Panc1 (cell line): ENCODE results near the gene SRGAP3. TPM values are rescaled to one million over a fixed set of nuclear protein-coding genes. Genes with fewer than 3 reads are reported as not detected.

Experiments
- ATAC-seq: fragments of 200-7000 bp; cut with Tn5 transposase; 2 replicates; pipeline ENCODE4 v1.9.1; 2020; ENCODE audit warnings: mild to moderate bottlenecking, moderate library complexity
- BruUV-seq: library from RNA; stranded (reverse); fragments of 400-500 nt; replicated peaks from 2 replicates; lab custom pipeline; 2021; lab: Mats Ljungman, UMichigan
- CTCF ChIA-PET: fragments of 300-600 bp; sonication (Branson Sonifier 250); formaldehyde crosslinking; loops from one replicate; lab custom pipeline; 2022; ENCODE audit warnings: antibody characterized with exemption; lab: Charles Lee
- POLR2A ChIA-PET: fragments of 300-600 bp; sonication (Branson Sonifier 250); formaldehyde crosslinking; loops from one replicate; lab custom pipeline; 2022; ENCODE audit warnings: antibody characterized with exemption; lab: Charles Lee
- DNase-seq: peaks from one replicate; pipeline ENCODE4 v3.0.0-alpha.2; 2010; ENCODE audit warnings: low read depth, low spot score
- H3K27ac ChIP-seq: 2 replicates; pipeline ENCODE4 v1.5.1; 2011; ENCODE audit warnings: mild to moderate bottlenecking, low read length, inconsistent platforms
- H3K27me3 ChIP-seq: fragments of 200-500 bp; sonication (Bioruptor generic); 2 replicates; pipeline ENCODE4 v1.6.0; 2014; ENCODE audit warnings: low read length, inconsistent platforms; ENCODE audit not compliant: control insufficient read depth, insufficient read depth
- H3K36me3 ChIP-seq: fragments of 200-500 bp; sonication (Bioruptor generic); 2 replicates; pipeline ENCODE4 v1.5.1; 2014; ENCODE audit warnings: inconsistent platforms, mild to moderate bottlenecking, low read length, moderate library complexity; ENCODE audit not compliant: control insufficient read depth, insufficient read depth
- H3K4me1 ChIP-seq: 2 replicates; pipeline ENCODE4 v1.5.1; 2011; ENCODE audit warnings: inconsistent platforms, mild to moderate bottlenecking, low read length, moderate library complexity; ENCODE audit not compliant: control insufficient read depth, insufficient read depth
- H3K4me3 ChIP-seq, 2 experiments: 2 replicates each; pipeline ENCODE4 v1.5.1; 2011 to 2012; ENCODE audit warnings: low read depth in 2 of 2, low read length in 2 of 2, mild to moderate bottlenecking in 2 of 2, inconsistent platforms in 1 of 2, moderate library complexity in 1 of 2
- H3K9me3 ChIP-seq: fragments of 200-500 bp; sonication (Bioruptor generic); 2 replicates; pipeline ENCODE4 v1.5.1; 2014; ENCODE audit warnings: low read depth, mild to moderate bottlenecking, inconsistent platforms, low read length, moderate library complexity; ENCODE audit not compliant: control insufficient read depth, insufficient read depth
- POLR2AphosphoS5 ChIP-seq: IDR thresholded peaks from 2 replicates; pipeline ENCODE4 v1.6.1; 2012; ENCODE audit warnings: mild to moderate bottlenecking, low read depth, low read length, moderate library complexity
- SIN3A ChIP-seq: IDR thresholded peaks from 2 replicates; pipeline ENCODE4 v1.6.1; 2012; ENCODE audit warnings: low read depth, mild to moderate bottlenecking, low read length, moderate library complexity, borderline replicate concordance; ENCODE audit not compliant: insufficient read depth
- TCF7L2 ChIP-seq: IDR thresholded peaks from 2 replicates; pipeline ENCODE4 v1.6.1; 2011; ENCODE audit warnings: mild to moderate bottlenecking, low read depth, low read length, inconsistent platforms
- in situ Hi-C: cut with HindIII; loops from 2 replicates; pipeline ENCODE4 v1.10.0; 2016; ENCODE audit warnings: low sequenced_read_pairs, low pct_unique_long_range_greater_than_20kb
- intact Hi-C: fragments of 100-400 bp; cut with micrococcal nuclease; formaldehyde crosslinking; loops from one replicate; pipeline ENCODE4 v1.10.0; 2022; ENCODE audit not compliant: unreplicated experiment
- total RNA-seq: library from RNA; stranded (reverse); gene quantifications from one replicate; pipeline ENCODE4 v1.2.1, GENCODE V29; 2021; ENCODE audit not compliant: unreplicated experiment
- TF ChIP-seq, protein P1 (sequence below): fragments of 450-650 bp; IDR thresholded peaks from 2 replicates; pipeline ENCODE4 v1.5.1; 2017; ENCODE audit warnings: mild to moderate bottlenecking
- TF ChIP-seq, protein P2 (sequence below), 2 experiments: IDR thresholded peaks; 2 replicates each; pipeline ENCODE4 v1.6.1; 2011 to 2012; ENCODE audit warnings: low read depth in 2 of 2, control low read depth in 1 of 2, low read length in 1 of 2, mild to moderate bottlenecking in 1 of 2, moderate library complexity in 1 of 2; ENCODE audit not compliant: insufficient read depth in 1 of 2

SRGAP3 gene
- total RNA-seq, 1 experiment from 2014 or later, result 0.82 TPM

DNA sequence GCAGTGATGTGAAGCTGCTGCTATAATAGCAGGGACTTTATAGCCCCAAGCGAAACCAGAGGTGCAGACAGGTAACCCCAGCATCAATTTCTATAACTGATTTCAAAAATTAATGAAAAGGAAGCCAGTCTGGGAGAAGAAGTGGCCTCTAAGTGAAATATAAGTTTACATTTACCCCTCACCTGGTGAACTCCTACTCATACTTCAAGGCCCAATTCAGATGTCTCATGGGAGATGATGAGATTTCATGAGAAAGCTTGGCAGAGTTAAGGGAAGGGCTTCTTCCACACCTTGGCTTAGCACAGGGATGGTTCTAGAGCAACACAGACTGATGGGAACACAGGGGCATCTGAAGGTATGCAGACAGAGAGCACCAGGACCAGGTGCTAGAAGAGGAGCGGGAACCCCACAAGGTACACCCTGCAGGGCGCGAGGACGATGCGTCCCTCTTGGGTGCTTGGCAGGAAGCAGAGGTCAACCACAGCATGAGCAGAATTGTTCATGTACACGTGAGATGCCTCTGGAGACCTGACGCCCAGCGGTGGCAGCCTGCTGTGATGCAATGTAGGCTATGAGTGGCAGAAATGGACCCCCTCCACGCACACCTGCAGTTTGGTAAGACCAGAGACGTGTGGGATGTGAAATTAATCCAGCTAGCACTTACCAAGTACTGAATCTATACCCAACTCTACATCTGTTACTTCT lies 102.9 kb downstream of the SRGAP3 start:
- CTCF ChIA-PET, result no interaction called here
- POLR2A ChIA-PET, result no interaction called here
- Histone ChIP-seq H3K4me3 (no peak overlapping the region), H3K27ac (no peak overlapping the region), H3K27me3 (no peaks in the 10 kb centered on the region; the same call in 1 of the 2 replicates), H3K36me3 (no peaks in the 10 kb centered on the region), H3K4me1 (no peaks in the 10 kb centered on the region), H3K9me3 (no peaks in the 10 kb centered on the region)
- DNase-seq (no peak), ATAC-seq (no peak)
- TF ChIP-seq, protein P1, sequence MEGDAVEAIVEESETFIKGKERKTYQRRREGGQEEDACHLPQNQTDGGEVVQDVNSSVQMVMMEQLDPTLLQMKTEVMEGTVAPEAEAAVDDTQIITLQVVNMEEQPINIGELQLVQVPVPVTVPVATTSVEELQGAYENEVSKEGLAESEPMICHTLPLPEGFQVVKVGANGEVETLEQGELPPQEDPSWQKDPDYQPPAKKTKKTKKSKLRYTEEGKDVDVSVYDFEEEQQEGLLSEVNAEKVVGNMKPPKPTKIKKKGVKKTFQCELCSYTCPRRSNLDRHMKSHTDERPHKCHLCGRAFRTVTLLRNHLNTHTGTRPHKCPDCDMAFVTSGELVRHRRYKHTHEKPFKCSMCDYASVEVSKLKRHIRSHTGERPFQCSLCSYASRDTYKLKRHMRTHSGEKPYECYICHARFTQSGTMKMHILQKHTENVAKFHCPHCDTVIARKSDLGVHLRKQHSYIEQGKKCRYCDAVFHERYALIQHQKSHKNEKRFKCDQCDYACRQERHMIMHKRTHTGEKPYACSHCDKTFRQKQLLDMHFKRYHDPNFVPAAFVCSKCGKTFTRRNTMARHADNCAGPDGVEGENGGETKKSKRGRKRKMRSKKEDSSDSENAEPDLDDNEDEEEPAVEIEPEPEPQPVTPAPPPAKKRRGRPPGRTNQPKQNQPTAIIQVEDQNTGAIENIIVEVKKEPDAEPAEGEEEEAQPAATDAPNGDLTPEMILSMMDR, result no peak
- no peak for TF ChIP-seq TCF7L2
- no peak for TF ChIP-seq SIN3A
- TF ChIP-seq, protein P2, sequence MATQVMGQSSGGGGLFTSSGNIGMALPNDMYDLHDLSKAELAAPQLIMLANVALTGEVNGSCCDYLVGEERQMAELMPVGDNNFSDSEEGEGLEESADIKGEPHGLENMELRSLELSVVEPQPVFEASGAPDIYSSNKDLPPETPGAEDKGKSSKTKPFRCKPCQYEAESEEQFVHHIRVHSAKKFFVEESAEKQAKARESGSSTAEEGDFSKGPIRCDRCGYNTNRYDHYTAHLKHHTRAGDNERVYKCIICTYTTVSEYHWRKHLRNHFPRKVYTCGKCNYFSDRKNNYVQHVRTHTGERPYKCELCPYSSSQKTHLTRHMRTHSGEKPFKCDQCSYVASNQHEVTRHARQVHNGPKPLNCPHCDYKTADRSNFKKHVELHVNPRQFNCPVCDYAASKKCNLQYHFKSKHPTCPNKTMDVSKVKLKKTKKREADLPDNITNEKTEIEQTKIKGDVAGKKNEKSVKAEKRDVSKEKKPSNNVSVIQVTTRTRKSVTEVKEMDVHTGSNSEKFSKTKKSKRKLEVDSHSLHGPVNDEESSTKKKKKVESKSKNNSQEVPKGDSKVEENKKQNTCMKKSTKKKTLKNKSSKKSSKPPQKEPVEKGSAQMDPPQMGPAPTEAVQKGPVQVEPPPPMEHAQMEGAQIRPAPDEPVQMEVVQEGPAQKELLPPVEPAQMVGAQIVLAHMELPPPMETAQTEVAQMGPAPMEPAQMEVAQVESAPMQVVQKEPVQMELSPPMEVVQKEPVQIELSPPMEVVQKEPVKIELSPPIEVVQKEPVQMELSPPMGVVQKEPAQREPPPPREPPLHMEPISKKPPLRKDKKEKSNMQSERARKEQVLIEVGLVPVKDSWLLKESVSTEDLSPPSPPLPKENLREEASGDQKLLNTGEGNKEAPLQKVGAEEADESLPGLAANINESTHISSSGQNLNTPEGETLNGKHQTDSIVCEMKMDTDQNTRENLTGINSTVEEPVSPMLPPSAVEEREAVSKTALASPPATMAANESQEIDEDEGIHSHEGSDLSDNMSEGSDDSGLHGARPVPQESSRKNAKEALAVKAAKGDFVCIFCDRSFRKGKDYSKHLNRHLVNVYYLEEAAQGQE (IDR thresholded peaks at IDR 0.05; ENCODE audit: insufficient read depth in 1 of 2, low read depth in 2 of 2, low read length in 1 of 2), result no peak
- TF ChIP-seq POLR2AphosphoS5, result no peak
- no TSS peak for BruUV-seq
- in situ Hi-C loops, result no loop called here
- intact Hi-C loops, result no loop called here

DNA sequence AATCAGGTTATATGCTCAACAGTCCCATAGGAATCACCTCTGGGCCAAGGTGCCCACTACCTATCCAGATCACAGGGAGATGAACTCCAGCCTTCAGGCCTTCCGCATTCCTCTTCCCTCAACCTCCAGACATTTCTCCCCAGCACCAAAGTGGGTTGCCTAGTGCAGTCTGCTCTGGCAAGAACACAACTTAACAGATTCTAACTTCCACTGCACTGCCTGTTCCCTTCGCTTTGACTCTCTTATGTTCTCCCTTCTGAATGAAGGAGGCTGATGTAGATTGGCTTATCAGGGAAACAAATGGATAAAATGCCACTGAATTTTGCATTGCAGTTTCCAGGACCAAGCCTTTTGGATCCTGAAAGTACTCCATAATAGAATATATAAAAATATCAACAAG lies 106.3 kb downstream of the SRGAP3 start:
- POLR2A ChIA-PET, result no interaction called here
- in situ Hi-C loops, result no loop called here
- no peak overlapping the region for H3K27ac ChIP-seq

More for the DNA sequence above, 106.3 kb downstream of the SRGAP3 start:
- Histone ChIP-seq H3K9me3 (no peaks in the 10 kb centered on the region), H3K27me3 (no peaks in the 10 kb centered on the region; the same call in 1 of the 2 replicates), H3K4me3 (no peak overlapping the region), H3K36me3 (no peaks in the 10 kb centered on the region), H3K4me1 (no peaks in the 10 kb centered on the region)
- TF ChIP-seq POLR2AphosphoS5, result no peak
- no peak for TF ChIP-seq SIN3A
- TF ChIP-seq, protein P1, result no peak
- TF ChIP-seq, protein P2 (IDR thresholded peaks at IDR 0.05; ENCODE audit: insufficient read depth in 1 of 2, low read depth in 2 of 2, low read length in 1 of 2), result no peak
- TF ChIP-seq TCF7L2, result no peak
- DNase-seq, result no peak
- no peak for ATAC-seq
- intact Hi-C loops, result no loop called here
- CTCF ChIA-PET, result no interaction called here
- no TSS peak for BruUV-seq
